Limb (tissue), 2 donors: ENCODE data around the gene ABL2.
"Not testable (repeated sequence)": the region's sequence is repeated elsewhere in the genome, so short reads cannot be mapped to it uniquely, and the experiment has no call there.

Source experiments
- DNase-seq, 2 donors: peaks; one replicate each; pipeline ENCODE4 v3.0.0-alpha.2; 2016; ENCODE audit errors: extremely low spot score in 2 of 2

Gene ABL2

DNA sequence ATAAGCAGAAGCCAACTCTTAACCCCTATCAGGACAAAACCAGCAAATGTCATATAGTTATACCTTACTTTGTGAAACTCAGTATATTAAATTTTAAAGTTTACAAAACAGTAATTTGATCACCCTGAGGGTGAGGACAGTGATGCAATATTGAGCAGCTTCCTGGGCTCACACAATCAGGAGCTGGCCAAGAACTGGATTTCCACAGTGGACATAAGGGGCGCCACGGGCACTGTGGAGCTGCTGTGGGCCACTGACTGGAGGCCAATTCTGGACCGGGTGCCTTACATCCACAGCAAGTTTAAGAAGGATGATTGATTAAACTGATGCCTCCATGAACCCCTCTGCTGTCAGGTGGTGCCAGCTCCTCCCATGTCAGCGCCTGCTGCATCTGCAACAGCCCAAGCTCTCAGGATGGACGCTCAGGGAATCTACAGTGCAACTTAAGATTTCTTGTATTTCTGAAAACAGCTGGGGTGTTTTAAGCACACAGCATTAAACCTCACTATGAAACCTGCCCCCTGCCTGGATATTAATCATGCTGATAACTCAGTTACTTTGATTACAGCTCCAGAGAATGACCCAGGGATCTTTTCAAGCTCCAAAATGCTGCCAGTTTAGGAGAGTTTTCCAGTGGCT lies 91.7 kb downstream of the ABL2 start:
- DNase-seq: no peak

DNA sequence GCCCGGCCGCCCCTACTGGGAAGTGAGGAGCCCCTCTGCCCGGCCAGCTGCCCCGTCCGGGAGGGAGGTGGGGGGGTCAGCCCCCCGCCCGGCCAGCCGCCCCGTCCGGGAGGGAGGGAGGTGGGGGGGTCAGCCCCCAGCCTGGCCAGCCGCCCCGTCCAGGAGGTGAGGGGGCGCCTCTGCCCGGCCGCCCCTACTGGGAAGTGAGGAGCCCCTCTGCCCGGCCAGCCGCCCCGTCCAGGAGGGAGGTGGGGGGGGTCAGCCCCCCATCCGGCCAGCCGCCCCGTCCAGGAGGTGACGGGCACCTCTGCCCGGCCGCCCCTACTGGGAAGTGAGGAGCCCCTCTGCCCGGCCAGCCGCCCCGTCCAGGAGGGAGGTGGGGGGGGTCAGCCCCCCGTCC lies 93.8 kb downstream of the ABL2 start:
- not testable (repeated sequence) for DNase-seq

DNA sequence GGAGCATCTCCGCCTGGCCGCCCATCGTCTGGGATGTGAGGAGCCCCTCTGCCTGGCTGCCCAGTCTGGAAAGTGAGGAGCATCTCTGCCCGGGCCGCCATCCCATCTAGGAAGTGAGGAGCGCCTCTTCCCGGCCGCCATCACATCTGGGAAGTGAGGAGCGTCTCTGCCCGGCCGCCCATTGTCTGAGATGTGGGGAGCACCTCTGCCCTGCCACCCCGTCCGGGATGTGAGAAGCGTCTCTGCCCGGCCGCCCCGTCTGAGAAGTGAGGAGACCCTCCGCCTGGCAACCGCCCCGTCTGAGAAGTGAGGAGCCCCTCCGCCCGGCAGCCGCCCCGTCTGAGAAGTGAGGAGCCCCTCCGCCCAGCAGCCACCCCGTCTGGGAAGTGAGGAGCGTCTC lies 94.3 kb downstream of the ABL2 start:
- DNase-seq: not testable (repeated sequence)

DNA sequence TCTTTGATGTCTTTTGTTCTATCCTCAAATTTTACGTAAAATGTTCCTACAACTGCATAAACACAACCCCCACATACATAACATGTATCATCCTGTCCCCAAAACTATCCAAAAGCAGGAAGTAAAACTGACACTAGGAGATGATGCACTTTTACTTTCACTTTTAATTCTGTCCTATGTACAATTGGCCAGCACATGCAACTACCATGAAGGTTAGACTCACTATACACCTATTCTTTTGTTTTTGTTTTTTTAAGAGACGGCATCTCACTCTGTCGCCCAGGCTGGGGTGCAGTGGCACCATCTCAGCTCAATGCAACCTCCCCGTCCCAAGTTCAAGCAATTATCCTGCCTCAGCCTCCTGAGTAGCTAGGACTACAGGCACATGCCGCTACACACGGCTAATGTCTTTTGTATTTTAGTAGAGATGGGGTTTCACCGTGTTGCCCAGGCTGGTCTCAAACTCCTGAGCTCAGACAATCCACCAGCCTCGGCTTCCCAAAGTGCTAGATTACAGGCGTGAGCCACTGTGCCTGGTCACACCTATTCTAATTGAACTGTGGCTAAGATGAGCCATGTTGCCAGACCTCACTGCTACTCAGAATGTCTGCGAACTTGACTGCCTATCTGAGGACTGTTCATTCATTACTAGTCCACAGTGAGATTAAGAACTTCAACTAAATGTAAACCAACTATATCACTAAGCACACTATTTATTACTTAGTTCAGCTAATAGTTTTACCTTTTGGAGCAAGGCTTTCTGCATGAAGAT lies 99.6 kb downstream of the ABL2 start:
- DNase-seq: no peak

DNA sequence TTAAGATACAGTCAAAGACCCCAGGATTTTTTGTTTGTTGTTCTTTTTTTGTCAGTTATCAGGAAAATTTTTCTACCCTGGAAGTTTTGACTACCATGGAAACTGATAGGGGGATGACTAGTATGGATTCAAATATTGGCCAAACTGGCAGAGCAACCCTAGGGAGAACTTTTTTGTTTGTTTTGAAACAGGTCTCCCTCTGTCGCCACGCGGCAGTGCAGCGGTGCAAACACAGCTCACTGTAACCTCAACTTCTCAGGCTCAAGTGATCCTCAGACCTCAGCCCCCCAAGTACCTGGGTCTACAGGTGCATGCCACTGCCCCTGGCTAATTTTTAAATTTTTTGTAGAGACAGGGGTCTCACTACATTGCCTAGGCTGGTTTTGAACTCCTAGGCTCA lies 101.0 kb downstream of the ABL2 start:
- DNase-seq: no peak

DNA sequence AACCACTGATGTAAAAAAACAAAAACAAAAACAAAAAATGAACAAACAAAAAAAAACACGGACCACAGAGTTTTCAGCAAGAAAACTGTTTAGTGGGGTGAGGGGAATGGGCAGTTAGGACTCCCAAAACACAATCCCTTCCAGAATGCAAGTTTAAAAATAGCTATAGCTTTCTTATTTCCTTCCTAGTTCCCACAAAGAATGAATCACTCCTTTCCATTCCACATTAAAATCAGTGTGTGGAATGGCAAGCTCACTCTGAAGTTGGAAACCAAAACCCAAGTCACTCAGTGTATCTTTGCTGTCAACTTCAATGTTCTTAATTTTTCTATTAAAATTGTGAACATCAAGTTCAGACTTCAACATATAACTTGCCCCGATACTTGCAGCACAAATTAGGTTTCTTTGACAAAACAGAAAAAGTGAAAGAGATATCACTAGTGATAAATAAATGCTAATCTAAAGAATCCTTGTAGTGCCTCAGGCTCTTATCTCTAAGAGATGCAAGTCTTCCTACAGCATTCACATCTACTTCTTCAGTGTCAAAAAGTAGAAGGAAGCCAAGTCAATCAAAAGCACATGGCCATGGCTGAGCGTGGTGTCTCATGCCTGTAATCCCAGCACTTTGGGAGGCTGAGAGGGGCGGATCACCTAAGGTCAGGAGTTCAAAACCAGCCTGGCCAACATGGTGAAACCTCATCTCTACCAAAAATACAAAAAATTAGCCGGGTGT lies 102.1 kb downstream of the ABL2 start:
- DNase-seq: no peak

DNA sequence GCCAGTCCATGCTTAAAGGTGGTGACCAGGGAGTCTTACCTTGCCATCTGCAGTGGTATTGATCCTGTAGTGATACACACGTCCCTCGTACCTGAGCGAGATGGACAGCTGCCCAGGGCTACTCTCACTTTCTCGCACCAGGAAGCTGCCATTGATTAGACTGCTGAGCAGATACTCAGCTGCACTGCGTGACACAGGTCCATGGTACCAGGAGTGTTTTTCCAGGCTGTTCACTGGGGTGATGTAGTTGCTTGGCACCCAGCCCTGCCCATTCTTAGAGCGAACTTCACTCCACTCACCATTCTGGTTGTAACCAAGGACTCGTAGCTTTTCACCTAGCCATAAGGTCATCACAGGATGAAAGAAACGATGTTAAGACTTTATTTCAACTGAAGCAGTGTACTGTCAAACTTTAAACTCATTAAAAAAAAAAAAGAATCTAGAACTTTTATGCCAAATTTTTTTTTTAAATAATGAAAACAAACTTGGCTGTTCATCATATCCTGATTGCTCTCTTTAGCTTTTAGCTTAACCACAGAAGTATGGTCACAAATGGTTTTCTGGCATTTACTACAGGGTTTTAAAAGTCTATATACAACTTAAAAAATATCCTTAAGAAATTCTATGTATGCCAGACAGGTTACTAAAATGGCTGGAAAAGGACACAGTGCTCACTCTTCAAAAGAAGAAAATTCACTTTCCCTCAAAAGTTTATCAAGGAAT lies 103.0 kb downstream of the ABL2 start:
- no peak for DNase-seq

DNA sequence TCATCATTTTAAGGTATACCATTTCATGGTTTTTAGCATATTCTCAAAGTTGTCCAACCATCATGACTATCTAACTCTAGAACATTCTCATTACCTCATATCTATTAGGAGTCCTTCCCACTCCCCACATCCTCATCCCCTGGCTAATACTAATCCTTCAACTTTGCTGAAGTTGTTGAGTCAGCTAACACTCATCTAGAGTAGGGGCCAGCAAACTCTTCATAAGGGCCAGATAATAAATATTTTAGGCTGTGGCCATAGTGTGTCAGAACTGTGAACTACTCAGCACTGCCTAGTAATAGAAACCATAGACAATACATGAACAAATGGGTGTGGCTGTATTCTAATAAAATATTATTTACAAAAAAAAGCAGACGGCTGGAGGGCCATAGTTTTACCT lies 104.6 kb downstream of the ABL2 start:
- DNase-seq: no peak

DNA sequence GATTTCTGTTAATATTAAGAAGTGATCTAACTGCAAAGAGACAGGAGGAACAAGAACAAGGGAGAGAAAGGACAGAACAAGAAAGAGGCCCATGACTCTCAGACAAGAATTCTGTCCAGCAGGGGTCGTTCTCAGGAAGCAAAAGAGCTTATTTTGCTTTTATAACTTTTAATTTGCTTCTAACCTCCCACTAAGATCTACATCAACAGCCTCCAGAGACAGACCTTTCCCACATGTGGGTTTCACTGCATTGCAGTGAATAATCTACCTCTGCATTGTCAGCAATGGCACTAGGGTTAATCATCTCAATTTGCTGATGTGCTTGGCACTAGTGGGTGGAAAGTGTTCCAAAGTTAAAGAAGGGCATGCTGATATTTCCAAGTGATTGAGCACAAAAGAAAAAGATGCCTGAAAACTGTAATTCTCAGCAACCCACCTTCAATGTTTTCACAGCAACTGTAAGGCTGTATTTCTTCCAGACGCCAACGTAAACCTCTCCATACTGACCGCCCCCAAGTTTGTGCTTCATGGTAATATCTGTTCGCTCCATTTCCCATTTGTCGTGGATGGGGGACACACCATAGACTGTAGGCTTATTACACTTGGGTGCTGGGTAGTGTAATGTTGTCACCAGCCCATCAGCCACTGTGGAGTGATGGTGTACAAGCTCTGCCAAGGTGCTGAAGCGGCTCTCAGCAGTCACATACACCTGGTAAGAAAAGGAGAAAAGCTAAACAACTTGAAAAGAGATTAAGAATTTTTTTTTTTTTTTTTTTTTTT lies 108.1 kb downstream of the ABL2 start:
- DNase-seq: peak in 1 of 2 donors; percentile 48

DNA sequence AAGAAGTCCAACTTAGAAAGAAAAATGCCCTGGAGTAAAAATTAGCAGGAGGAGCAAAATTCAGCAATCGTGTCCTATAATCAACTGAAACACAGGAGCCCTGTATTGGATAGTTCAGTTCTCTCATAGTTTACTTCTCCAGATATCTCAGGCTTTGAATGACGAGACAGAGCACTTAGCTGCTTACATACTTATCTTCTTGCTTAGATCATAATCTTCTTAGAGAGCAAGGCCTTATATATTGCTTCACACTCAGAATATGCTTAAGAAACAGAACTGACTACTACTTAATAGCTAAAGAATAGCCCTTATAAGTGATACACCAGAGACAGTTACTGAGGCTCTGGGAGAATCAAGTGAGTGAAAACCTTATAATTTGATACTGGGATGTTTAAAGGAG lies 108.7 kb downstream of the ABL2 start:
- DNase-seq: no peak

DNA sequence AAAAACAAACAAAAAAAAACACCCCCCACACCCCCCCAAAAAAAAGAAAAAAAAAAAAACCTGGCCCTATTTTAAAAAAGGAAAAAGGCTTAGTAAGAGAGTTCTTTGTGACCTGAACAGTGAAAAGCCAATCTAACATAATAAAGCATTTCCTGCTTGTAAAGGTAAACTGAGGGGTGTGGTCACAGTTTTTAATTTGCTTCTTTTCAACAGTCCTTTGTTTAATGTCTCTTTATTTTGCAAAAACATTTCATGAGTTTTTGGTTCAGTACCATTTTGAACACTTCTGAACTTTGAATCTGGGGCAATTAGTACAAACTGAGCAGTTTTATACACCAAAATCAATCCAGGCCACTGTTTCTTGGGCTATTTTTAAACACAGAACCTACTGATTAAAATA lies 110.0 kb downstream of the ABL2 start:
- DNase-seq: no peak

DNA sequence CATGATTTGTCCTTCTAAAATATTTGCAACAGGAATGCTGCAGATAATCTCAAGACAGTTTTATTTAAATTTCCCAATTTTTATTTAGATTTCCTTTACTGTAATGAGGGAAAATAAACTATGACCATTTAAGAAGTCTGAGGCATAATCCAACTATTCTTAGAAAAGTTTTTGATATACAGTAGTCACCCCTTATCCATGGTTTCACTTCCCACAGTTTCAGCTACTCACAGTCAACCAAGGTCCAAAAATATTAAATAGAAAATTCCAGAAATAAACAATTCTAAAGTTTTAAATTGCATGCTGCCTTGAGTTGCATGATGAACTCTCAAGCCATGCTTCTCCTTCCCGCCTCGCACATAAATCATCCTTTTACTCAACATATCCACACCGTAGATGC lies 114.3 kb downstream of the ABL2 start:
- DNase-seq: no peak

DNA sequence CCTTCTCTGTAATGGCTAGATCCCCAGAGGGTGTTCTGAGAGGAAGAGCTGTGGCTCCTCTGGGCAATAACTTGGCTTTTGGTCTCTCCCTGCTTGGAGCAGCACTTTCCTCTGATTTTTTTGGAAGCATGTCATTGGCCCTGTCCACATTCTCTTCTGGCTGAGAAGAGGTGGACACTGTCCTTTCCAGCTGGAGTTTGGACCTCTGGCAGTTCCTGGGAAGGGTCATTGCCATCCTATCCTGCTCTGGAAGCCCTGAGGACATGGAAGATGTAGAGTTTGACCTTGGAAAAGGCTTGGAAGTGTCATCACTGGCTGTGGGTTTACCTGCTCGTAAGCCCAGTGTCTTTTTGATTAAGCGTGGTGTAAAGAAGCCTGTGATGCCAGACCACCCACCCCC lies 120.8 kb downstream of the ABL2 start:
- no peak for DNase-seq

DNA sequence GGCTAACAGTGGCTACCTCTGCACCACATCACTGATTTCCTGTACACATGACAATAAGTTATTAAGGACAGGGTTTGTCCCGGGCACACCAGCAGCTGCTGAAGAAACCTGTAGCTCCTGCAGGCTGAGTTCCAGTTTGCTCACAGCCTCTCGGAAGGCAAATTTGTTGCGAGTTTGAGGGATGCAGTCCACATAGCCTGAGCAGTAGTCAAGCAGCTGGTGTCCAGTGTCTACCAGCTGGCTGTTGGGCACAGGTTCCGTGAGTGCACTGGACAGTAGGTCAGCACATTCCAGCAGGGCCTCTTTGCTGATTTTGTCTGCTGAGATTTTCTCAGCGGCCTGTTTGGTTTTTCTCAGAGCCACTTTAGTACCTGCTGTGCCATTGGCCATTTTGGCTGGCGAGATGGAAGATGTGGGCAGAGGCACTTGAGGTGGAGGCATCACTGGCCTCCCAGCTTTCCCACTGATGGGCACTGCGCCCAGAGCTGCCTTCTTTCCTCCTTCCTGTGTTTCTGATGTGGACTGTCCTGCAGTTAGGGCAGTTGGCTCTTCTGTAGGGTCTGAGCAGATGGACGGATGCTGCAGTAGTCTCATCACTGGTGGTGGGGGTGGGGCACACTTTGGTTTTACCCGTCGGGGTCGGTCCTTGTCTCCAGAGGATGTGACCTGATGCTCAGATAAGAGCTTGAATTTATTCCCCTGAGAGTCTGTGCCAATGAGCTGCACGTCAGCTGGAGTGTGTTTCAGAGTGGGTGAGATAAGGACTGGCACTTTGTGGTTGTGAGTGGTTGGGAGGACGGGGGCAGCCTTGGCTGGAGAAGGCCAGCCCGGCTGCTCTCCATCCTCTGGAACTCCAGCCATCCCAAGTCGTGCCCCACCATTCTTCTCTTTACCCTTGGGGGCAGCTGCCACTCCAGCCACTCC lies 121.5 kb downstream of the ABL2 start:
- DNase-seq: no peak

DNA sequence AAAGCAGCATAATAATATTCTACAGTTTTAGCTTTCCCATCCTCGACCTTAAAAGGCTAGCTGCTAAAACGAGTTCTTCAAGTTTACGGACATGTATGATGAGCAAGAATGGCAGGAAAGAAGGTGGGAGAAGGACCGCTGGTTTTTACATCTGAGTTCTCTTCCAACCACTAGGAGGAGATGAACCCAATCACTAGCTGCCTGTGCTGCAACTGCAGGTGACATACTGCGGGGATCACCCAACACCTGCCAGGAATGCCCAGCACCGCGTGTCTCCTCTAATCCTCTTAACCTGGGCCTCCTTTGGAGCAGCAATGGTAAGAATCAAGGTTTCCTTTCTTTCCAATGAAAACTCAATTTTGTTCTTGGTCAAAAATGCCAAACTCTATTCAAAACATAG lies 124.1 kb downstream of the ABL2 start:
- DNase-seq: no peak

DNA sequence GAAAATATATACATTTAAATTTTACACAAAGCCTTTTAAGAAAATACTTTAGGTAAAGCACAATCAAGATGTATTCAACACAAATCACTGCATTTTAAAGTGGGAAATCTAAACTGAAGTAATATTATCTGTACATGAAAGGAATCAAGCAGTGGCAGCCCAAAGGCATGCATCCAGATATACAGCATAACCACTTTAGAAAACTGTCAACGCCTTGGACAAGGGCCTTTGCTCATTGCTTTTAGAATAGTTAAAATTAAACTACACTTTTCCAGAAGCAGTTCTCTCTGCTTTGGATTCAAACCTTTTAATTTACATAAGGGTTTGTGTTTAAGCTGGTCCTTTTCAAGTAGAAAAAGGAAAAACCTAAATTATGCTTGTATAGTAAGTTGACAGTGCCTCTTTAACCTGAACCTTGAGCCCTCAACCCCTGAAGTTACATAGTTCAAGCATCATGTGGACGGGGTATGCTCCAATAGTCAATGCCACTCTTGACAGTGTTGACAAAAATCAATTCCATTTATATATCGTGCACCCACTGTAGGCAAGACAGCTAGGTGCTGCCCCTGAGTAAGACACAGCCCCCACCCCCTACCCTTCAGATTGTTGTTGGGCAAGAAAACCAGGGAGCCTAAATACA lies 124.7 kb downstream of the ABL2 start:
- DNase-seq: no peak

DNA sequence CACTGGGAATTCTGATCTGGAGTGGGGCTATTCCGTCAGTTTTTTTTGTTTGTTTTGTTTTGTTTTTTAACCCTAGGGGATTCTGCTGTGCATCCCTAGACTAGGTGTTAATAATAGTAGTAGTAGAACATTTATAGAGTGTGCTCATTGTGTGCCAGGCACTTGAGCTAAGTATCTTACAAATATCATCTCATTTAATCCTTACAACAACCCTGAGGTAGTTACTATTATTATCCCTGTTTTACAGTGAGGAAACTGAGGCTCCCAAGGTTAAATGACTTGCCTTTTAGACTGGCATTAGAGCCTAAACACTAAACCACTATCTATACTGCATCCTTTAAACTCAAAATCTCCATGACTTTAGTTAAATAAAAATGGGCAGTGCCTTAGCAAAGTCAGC lies 125.5 kb downstream of the ABL2 start:
- no peak for DNase-seq

DNA sequence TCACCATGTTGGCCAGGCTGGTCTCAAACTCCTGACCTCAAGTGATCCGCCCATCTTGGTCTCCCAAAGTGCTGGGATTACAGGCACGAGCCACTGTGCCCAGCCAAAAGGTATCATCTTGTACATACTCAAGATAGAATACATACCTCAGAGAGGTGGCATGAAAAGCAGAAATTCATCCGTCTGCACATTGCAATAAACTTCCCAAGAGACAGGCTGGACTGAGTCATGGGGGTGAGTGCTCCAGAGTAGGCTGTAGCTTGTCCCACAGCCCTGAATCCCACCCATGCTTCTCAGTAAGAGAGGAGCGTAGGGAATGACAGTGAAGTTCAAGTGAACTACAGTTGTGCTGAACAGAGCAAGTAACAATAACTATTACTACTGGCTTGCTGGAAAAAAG lies 127.9 kb downstream of the ABL2 start:
- DNase-seq: no peak

DNA sequence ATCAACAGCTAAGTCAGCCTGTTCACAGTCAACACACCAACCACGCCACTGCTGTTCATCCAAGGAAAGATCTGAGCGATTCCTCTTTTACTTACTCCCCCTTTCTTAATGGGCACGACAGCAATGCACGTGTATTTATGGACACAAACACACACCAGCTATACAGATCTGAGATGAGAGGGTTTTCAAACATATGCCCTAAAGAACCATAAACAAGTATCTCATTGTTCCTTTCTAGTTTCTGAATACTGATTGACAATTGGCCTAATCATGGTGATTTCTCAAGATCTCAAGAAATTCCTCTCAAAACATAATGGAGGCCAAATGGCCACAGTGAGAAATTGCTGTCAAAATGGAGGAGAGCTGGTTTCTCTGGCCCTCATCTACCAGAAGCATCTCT lies 129.6 kb downstream of the ABL2 start:
- DNase-seq: no peak

DNA sequence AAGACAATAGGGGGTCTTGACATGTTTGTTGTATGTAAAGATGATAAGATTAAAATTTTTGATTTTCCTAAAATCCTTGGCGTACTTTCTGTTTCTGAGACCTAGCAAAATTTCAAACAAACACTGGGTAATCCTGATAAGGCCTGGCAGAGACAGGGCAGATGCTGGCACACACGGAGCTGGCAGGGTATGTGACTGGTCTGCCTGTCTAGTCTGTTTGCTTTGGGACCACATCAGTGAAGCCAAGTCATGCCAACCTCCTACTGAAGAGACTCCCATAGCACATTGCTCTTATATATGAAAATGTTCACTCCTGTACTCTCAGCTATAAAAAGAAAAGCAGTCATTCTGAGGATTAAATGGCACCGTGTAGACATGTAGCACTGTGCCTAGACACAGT lies 133.6 kb downstream of the ABL2 start:
- DNase-seq: no peak
